ENCODE data around the gene PKM.

Gene PKM

GRCh38 chr15:72176743-72177142 is 54.2 kb downstream of the PKM start:
- H2AK5ac ChIP-seq (ENCODE audit: low read length, severe bottlenecking), result no peak overlapping the region
- H3K4me3 ChIP-seq (ENCODE audit: insufficient read depth in 1 of 2, low read depth in 1 of 2, low read length in 2 of 2), result no peak overlapping the region
- 83% methylated on average over 3 of the region's 3 CpGs for WGBS
- H3K27ac ChIP-seq (ENCODE audit: low read length, poor library complexity, severe bottlenecking), result no peak overlapping the region
- H3K36me3 ChIP-seq (ENCODE audit: control insufficient read depth in 1 of 2, insufficient read depth in 2 of 2, low read depth in 1 of 2, low read length in 2 of 2), result no peaks in the 10 kb centered on the region
- H3K18ac ChIP-seq (ENCODE audit: low read depth in 1 of 2, low read length in 2 of 2), result no peak overlapping the region
- no peak overlapping the region for H3K9ac ChIP-seq (ENCODE audit: low read length)
- no peak overlapping the region for H3K4ac ChIP-seq (ENCODE audit: low read depth in 1 of 2, low read length in 2 of 2)
- no peak for DNase-seq
- H2BK120ac ChIP-seq (ENCODE audit: low read depth, low read length), result no peak overlapping the region
- H3K27me3 ChIP-seq (ENCODE audit: control insufficient read depth in 1 of 2, insufficient read depth in 1 of 2, low read length in 2 of 2), result peaks cover 0 to 50% of the 10 kb centered on the region in 2 experiments
- no peak overlapping the region for H4K91ac ChIP-seq (ENCODE audit: low read length)
- H3K79me1 ChIP-seq (replicated peaks; ENCODE audit: low read length, poor library complexity, severe bottlenecking), result no peaks in the 10 kb centered on the region
- H2BK12ac ChIP-seq (ENCODE audit: low read length in 2 of 2), result no peak overlapping the region
- H4K8ac ChIP-seq (ENCODE audit: low read length), result no peak overlapping the region
- no peak overlapping the region for H2AFZ ChIP-seq (ENCODE audit: low read depth, low read length)
- H3K4me2 ChIP-seq (ENCODE audit: low read length, poor library complexity, severe bottlenecking), result no peak overlapping the region
- H3K4me1 ChIP-seq (ENCODE audit: control insufficient read depth, insufficient read depth, low read depth, low read length), result no peaks in the 10 kb centered on the region
- H3K9me3 ChIP-seq (ENCODE audit: control insufficient read depth, low read length), result no peaks in the 10 kb centered on the region
- no peak overlapping the region for H3K14ac ChIP-seq (ENCODE audit: low read length in 2 of 2)
- no peak overlapping the region for H2BK5ac ChIP-seq (ENCODE audit: low read depth, low read length, poor library complexity, severe bottlenecking)
- no peak overlapping the region for H2BK15ac ChIP-seq (ENCODE audit: low read depth, poor library complexity, severe bottlenecking)
- H3K23ac ChIP-seq (ENCODE audit: low read length in 2 of 2), result no peak overlapping the region

DNA sequence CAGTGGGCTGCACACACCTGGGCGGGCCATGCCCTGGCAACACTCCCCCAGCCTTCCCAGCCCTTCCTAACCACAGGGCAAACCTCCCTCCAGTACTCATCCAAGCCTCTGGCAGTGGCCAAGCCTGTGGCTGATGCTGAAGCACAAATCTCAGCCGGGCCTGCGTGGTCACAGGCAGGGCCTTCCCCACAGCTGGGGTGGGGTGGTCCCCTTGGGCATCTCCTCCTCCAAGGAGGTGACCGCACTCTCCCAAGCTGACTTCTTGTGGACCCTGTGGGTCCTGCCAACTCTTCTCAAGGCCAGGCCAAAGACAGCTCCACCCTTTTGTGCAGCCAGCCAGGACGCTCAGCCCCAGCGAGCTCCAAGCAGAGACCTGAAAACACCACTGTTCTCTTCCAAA is 54.8 kb downstream of the PKM start:
- Histone ChIP-seq H2BK120ac (ENCODE audit: low read depth, low read length) (no peak overlapping the region), H2AK5ac (ENCODE audit: low read length, severe bottlenecking) (no peak overlapping the region)
- DNase-seq, result no peak

GRCh38 chr15:72175186-72176044 is 55.6 kb downstream of the PKM start:
- Histone ChIP-seq H3K14ac (ENCODE audit: low read length in 2 of 2) (no peak overlapping the region), H3K36me3 (ENCODE audit: control insufficient read depth in 1 of 2, insufficient read depth in 2 of 2, low read depth in 1 of 2, low read length in 2 of 2) (no peaks in the 10 kb centered on the region), H3K4me1 (ENCODE audit: control insufficient read depth, insufficient read depth, low read depth, low read length) (no peaks in the 10 kb centered on the region), H3K27ac (ENCODE audit: low read length, poor library complexity, severe bottlenecking) (no peak overlapping the region), H3K23ac (ENCODE audit: low read length in 2 of 2) (no peak overlapping the region), H3K4me2 (ENCODE audit: low read length, poor library complexity, severe bottlenecking) (no peak overlapping the region), H3K79me1 (replicated peaks; ENCODE audit: low read length, poor library complexity, severe bottlenecking) (no peaks in the 10 kb centered on the region), H3K9ac (ENCODE audit: low read length) (no peak overlapping the region), H3K18ac (ENCODE audit: low read depth in 1 of 2, low read length in 2 of 2) (no peak overlapping the region), H4K91ac (ENCODE audit: low read length) (no peak overlapping the region), H2BK120ac (ENCODE audit: low read depth, low read length) (no peak overlapping the region), H3K4me3 (ENCODE audit: insufficient read depth in 1 of 2, low read depth in 1 of 2, low read length in 2 of 2) (no peak overlapping the region), H3K27me3 (ENCODE audit: control insufficient read depth in 1 of 2, insufficient read depth in 1 of 2, low read length in 2 of 2) (peaks cover 0 to 46% of the 10 kb centered on the region in 2 experiments), H2BK12ac (ENCODE audit: low read length in 2 of 2) (no peak overlapping the region), H2AFZ (ENCODE audit: low read depth, low read length) (no peak overlapping the region), H3K9me3 (ENCODE audit: control insufficient read depth, low read length) (no peaks in the 10 kb centered on the region), H2BK5ac (ENCODE audit: low read depth, low read length, poor library complexity, severe bottlenecking) (no peak overlapping the region), H2AK5ac (ENCODE audit: low read length, severe bottlenecking) (no peak overlapping the region), H4K8ac (ENCODE audit: low read length) (no peak overlapping the region), H2BK15ac (ENCODE audit: low read depth, poor library complexity, severe bottlenecking) (no peak overlapping the region), H3K4ac (ENCODE audit: low read depth in 1 of 2, low read length in 2 of 2) (no peak overlapping the region)
- DNase-seq, result no peak
- WGBS, result 87% methylated on average over 13 of the region's 15 CpGs

More for the DNA sequence above, 54.8 kb downstream of the PKM start:
- Histone ChIP-seq H4K91ac (ENCODE audit: low read length) (no peak overlapping the region), H3K4me2 (ENCODE audit: low read length, poor library complexity, severe bottlenecking) (no peak overlapping the region), H3K4ac (ENCODE audit: low read depth in 1 of 2, low read length in 2 of 2) (no peak overlapping the region), H3K9me3 (ENCODE audit: control insufficient read depth, low read length) (no peaks in the 10 kb centered on the region), H3K27me3 (ENCODE audit: control insufficient read depth in 1 of 2, insufficient read depth in 1 of 2, low read length in 2 of 2) (peaks cover 0 to 46% of the 10 kb centered on the region in 2 experiments), H3K79me1 (replicated peaks; ENCODE audit: low read length, poor library complexity, severe bottlenecking) (no peaks in the 10 kb centered on the region), H2BK15ac (ENCODE audit: low read depth, poor library complexity, severe bottlenecking) (no peak overlapping the region), H3K14ac (ENCODE audit: low read length in 2 of 2) (no peak overlapping the region), H3K36me3 (ENCODE audit: control insufficient read depth in 1 of 2, insufficient read depth in 2 of 2, low read depth in 1 of 2, low read length in 2 of 2) (no peaks in the 10 kb centered on the region), H3K18ac (ENCODE audit: low read depth in 1 of 2, low read length in 2 of 2) (no peak overlapping the region), H3K4me3 (ENCODE audit: insufficient read depth in 1 of 2, low read depth in 1 of 2, low read length in 2 of 2) (no peak overlapping the region), H2AFZ (ENCODE audit: low read depth, low read length) (no peak overlapping the region), H3K27ac (ENCODE audit: low read length, poor library complexity, severe bottlenecking) (no peak overlapping the region), H3K23ac (ENCODE audit: low read length in 2 of 2) (no peak overlapping the region), H4K8ac (ENCODE audit: low read length) (no peak overlapping the region), H3K4me1 (ENCODE audit: control insufficient read depth, insufficient read depth, low read depth, low read length) (no peaks in the 10 kb centered on the region), H2BK5ac (ENCODE audit: low read depth, low read length, poor library complexity, severe bottlenecking) (no peak overlapping the region), H3K9ac (ENCODE audit: low read length) (no peak overlapping the region), H2BK12ac (ENCODE audit: low read length in 2 of 2) (no peak overlapping the region)
- WGBS, result 84% methylated on average over 6 of the region's 6 CpGs

GRCh38 chr15:72174551-72175165 is 56.3 kb downstream of the PKM start:
- no peaks in the 10 kb centered on the region for H3K4me1 ChIP-seq (ENCODE audit: control insufficient read depth, insufficient read depth, low read depth, low read length)
- H2AK5ac ChIP-seq (ENCODE audit: low read length, severe bottlenecking), result no peak overlapping the region
- 73% methylated on average over 5 of the region's 5 CpGs for WGBS
- H3K27ac ChIP-seq (ENCODE audit: low read length, poor library complexity, severe bottlenecking), result no peak overlapping the region
- no peak overlapping the region for H3K4me2 ChIP-seq (ENCODE audit: low read length, poor library complexity, severe bottlenecking)
- H3K4ac ChIP-seq (ENCODE audit: low read depth in 1 of 2, low read length in 2 of 2), result no peak overlapping the region
- H3K27me3 ChIP-seq (ENCODE audit: control insufficient read depth in 1 of 2, insufficient read depth in 1 of 2, low read length in 2 of 2), result peaks cover 0 to 47% of the 10 kb centered on the region in 2 experiments
- H2BK12ac ChIP-seq (ENCODE audit: low read length in 2 of 2), result no peak overlapping the region
- no peak overlapping the region for H2BK15ac ChIP-seq (ENCODE audit: low read depth, poor library complexity, severe bottlenecking)
- H3K23ac ChIP-seq (ENCODE audit: low read length in 2 of 2), result no peak overlapping the region
- no peak overlapping the region for H3K14ac ChIP-seq (ENCODE audit: low read length in 2 of 2)
- no peak overlapping the region for H3K9ac ChIP-seq (ENCODE audit: low read length)
- no peak overlapping the region for H2BK5ac ChIP-seq (ENCODE audit: low read depth, low read length, poor library complexity, severe bottlenecking)
- no peak overlapping the region for H3K4me3 ChIP-seq (ENCODE audit: insufficient read depth in 1 of 2, low read depth in 1 of 2, low read length in 2 of 2)
- no peaks in the 10 kb centered on the region for H3K36me3 ChIP-seq (ENCODE audit: control insufficient read depth in 1 of 2, insufficient read depth in 2 of 2, low read depth in 1 of 2, low read length in 2 of 2)
- DNase-seq, result no peak
- H3K9me3 ChIP-seq (ENCODE audit: control insufficient read depth, low read length), result no peaks in the 10 kb centered on the region
- H4K91ac ChIP-seq (ENCODE audit: low read length), result no peak overlapping the region
- no peak overlapping the region for H2BK120ac ChIP-seq (ENCODE audit: low read depth, low read length)
- no peak overlapping the region for H4K8ac ChIP-seq (ENCODE audit: low read length)
- H3K18ac ChIP-seq (ENCODE audit: low read depth in 1 of 2, low read length in 2 of 2), result no peak overlapping the region
- no peak overlapping the region for H2AFZ ChIP-seq (ENCODE audit: low read depth, low read length)
- H3K79me1 ChIP-seq (replicated peaks; ENCODE audit: low read length, poor library complexity, severe bottlenecking), result no peaks in the 10 kb centered on the region

All from mesenchymal stem cell (in vitro differentiated cells and primary cell).